Measurements from ENCODE around the gene CDCA5.

CDCA5 gene

DNA sequence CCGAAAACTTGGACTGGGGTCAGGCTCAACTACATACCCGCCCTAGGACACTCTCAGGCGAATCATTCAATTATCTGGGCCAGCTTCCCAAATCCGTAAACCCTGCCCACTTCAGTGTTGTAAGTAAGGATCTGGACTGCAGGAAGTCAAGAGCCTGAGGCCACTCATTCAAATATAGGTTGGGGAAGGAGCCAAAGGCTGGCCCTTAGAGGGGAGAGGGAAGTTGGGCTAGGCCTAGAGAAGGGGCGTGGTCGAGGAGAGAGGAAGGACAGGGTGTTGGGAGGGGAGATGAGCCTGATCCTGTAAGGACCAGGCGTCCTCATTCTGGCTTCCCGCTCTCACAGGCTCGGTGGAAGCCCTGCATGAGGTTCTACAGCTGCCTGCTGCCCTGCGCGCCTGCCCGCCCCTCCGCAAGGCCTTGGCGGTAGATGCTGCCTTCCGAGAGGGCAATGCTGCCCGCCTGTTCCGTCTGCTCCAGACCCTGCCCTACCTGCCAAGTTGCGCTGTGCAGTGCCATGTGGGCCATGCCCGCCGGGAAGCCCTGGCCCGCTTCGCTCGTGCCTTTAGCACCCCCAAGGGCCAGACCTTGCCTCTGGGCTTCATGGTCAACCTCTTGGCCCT is 39.8 kb downstream of the CDCA5 start:
- DNase-seq (ENCODE audit: low read depth in 3 of 3) = no peak

DNA sequence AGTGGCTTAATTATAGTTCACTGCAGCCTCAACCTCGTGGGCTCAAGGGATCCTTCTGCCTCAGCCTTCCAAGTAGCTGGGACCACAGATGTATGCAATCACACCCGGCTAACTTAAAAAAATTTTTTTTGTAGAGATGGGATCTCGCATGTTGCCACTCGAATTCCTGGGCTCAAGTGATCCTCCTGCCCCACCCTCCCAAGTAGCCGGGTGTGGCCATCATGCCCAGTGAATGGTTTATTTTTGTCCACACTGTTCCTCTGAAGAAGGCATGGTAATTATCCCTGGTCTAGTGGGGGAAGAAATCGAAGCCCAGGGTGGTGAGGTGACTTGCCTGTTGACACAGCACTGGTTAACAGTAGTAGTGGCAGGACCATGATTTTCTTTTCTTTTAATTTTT is 40.9 kb downstream of the CDCA5 start:
- no peak for DNase-seq (ENCODE audit: low read depth in 3 of 3)

DNA sequence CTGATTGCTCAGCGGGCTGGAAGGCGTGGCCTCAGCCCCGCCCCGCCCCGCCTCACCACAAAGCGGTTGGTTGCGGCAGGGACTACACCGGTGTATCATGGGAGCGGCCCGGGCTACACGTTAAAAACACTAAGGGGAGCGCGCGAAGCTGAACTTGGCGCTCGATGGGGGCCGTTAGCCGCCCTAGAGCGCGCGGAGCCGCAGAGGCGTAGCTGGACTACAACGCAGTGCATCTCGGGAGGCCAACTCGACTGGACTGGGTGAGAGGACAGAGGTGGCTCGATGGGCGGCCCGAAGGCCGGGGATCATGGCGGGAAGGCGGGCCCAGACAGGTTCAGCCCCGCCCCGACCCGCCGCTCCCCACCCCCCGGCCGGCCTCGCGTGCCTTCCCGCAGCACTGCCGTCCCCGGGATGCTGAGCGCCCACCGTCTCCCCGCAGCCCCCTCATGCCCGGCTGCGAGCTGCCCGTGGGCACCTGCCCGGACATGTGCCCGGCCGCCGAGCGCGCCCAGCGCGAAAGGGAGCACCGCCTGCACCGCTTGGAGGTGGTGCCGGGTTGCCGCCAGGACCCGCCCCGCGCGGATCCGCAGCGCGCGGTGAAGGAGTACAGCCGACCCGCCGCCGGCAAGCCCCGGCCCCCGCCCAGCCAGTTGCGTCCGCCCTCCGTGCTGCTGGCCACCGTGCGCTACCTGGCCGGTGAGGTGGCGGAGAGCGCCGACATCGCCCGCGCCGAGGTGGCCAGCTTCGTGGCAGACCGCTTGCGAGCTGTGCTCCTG is 42.8 kb downstream of the CDCA5 start, which contains the start of gene SAC3D1:
Gene SAC3D1 (plus strand): TSS at position 364 of the 776 bp plus-strand sequence. CDS start 83 bp downstream, at position 447.
- peak; percentile 64 to 76 (median 73) for DNase-seq (ENCODE audit: low read depth in 3 of 3)

DNA sequence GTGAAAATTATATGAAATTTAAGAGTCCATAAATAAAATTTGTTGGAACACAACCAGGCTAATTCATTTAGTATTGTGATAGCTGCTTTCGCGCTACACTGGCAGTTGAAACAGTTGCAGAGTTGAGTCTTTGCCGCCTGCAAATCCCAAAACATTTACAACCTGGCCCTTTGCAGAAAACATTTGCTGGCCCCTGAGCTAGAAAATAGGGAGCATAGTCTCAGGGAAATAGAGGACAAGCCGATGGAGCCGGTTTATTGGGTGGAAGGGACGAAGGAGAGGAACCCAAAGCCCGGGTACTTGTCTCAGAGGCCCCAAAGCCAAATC is 43.4 kb downstream of the CDCA5 start:
- DNase-seq (ENCODE audit: low read depth in 3 of 3) = no peak

DNA sequence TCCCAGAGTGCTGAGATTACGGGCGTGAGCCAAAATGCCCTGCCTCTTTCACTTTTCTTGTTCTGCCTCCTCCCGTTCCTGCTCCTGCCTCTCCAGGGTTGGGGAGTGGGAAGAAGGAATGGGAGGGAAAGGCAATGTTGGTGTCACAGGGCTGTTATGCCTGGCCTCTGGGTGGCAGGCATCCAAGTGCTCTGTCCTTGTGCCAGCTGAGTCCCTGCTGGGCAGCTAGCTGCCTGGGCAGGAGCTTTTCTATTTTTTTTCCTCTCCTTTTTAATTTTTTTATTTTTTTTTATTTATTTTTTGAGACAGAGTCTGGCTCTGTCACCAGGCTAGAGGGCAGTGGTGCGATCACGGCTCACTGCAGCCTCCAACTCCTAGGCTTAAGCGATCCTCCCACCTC is 46.9 kb downstream of the CDCA5 start:
- DNase-seq (ENCODE audit: low read depth in 3 of 3) = no peak

DNA sequence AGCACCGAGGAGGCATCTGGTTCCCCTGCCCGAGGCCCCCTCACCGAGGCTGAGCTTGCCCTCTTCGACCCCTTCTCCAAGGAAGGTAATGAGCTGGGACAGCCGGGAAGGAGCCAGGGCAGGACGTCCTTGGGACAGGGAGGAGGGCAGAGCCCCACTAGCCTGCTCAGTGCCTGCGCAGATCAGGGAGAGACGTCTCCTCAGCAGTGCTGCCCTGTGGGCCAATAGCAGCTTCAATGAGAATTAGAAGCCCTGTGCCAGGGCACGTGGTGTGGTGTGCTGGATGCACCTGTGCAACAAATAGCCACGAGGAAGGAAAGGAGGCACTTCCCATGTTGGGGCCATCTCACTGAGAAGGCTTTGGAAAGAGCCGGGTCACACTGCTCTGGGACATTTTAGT is 48.3 kb downstream of the CDCA5 start:
- DNase-seq (ENCODE audit: low read depth in 3 of 3) = no peak

DNA sequence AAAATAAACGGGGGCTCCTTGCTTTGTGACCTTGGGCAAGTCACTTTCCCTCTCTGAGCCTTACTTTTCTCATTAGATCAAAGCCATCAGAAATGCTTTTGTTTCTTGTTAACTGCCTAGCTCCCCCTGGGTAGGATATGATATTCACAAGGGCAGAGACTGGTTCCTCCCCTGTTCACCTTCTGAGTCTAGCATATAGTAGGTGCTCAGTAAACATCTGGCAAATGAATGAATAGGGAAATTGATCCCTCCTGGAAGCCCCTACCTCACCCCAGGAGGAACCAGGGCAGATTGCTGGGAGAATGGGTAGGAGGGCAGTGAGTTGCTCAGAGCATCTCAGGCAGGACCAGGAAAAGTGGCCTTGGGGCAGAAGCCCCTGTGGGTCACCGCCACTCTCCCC is 49.4 kb downstream of the CDCA5 start:
- no peak for DNase-seq (ENCODE audit: low read depth in 3 of 3)

DNA sequence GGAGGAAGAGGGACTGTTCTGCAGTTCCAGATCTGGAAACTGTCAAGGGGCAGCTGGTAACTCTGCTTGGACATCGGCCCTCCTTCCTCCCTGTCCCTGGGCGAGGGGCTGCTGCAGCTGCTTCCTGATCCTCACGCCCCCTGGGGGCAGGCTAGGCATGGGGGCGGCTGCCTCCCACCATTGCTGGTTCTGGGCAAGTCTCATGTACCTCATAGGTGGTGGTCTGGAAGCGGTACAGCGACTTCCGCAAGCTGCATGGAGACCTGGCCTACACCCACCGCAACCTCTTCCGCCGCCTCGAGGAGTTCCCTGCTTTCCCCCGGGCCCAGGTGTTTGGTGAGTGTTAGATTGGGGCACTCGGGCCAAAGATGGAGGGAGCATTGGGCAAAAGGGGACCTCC is 51.6 kb downstream of the CDCA5 start:
- DNase-seq (ENCODE audit: low read depth in 3 of 3) = no peak
